ENCODE results near the gene SLFNL1. TPM values are rescaled to one million over a fixed set of nuclear protein-coding genes. Genes with fewer than 3 reads are reported as not detected.

SLFNL1 gene
- total and polyA plus RNA-seq, 9 donors = 0.05 to 1.2 (median 0.62) TPM

GRCh38 chr1:41005876-41006275 is 15.6 kb downstream of the SLFNL1 start:
- no peak overlapping the region for H3K4me3 ChIP-seq
- no peak overlapping the region for H3K27ac ChIP-seq
- H3K27me3 ChIP-seq = no peaks in the 10 kb centered on the region
- H3K4me1 ChIP-seq (ENCODE audit: insufficient read depth) = peaks cover 4% of the 10 kb centered on the region
- intact Hi-C loops (cut with DNase I) = no loop called here
- TF ChIP-seq POLR2A (IDR thresholded peaks at IDR 0.05) (no peak), EP300 (IDR thresholded peaks at IDR 0.05) (no peak), CTCF (IDR thresholded peaks at IDR 0.05) (no peak)
- H3K36me3 ChIP-seq = no peaks in the 10 kb centered on the region
- DNase-seq = no peak
- no peaks in the 10 kb centered on the region for H3K9me3 ChIP-seq
- 69 to 75% (median 75%) methylated on average over 5 of the region's 5 CpGs for WGBS, 3 donors

DNA sequence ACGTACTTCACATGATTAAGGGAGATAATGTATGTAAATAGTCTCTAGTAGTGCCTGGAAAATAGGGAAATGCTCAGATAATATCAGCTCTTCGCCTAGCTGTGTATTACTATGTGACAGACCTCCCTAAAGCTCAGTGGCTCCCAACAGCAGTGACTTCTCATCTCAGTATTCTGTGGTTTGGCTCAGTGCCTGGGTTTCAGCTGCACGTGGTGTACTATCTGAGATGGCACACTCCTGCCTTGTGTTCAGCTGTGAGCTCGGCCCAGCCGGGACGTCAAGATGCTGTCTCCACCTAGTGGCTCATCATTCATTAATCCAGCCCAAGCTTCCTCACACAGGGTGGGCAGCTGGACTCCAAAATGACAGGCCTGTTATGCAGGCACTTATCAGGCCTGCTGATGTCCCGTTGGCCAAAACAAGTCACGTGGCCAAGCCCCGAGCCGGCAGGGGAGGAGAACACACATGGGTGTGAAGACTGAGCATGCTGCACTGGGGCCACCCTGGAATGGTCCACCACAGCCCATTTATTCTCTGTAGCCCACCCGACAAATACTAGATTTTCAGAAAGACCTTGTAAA is 17.8 kb downstream of the SLFNL1 start:
- intact Hi-C loops (cut with DNase I) = loop anchor here in 1 of 4 donors (5.0 kb wide), 1 partner anchor 151 kb away; no protein-coding TSS in a partner anchor
- no peaks in the 10 kb centered on the region for H3K27me3 ChIP-seq
- H3K4me1 ChIP-seq (ENCODE audit: insufficient read depth) = peaks cover 4% of the 10 kb centered on the region
- H3K27ac ChIP-seq = peak overlapping the region in 1 of 2 donors; percentile 16
- no peaks in the 10 kb centered on the region for H3K9me3 ChIP-seq
- TF ChIP-seq CTCF (IDR thresholded peaks at IDR 0.05) (peak; percentile 38 to 81 (median 73)), POLR2A (IDR thresholded peaks at IDR 0.05) (no peak)
- WGBS, 3 donors = 12 to 13% (median 12%) methylated on average over 11 of the region's 11 CpGs
- no peak overlapping the region for H3K4me3 ChIP-seq
- H3K36me3 ChIP-seq = no peaks in the 10 kb centered on the region
- peak; percentile 90 to 97 (median 94) for DNase-seq

GRCh38 chr1:41003127-41003639 is 18.3 kb downstream of the SLFNL1 start:
- Histone ChIP-seq H3K4me1 (ENCODE audit: insufficient read depth) (peaks cover 4% of the 10 kb centered on the region), H3K9me3 (no peaks in the 10 kb centered on the region), H3K36me3 (no peaks in the 10 kb centered on the region), H3K27me3 (no peaks in the 10 kb centered on the region), H3K27ac (peak overlapping the region in 1 of 2 donors; percentile 16), H3K4me3 (no peak overlapping the region)
- no peak for DNase-seq
- intact Hi-C loops (cut with DNase I) = loop anchor here in 1 of 4 donors (5.0 kb wide), 1 partner anchor 151 kb away; no protein-coding TSS in a partner anchor
- TF ChIP-seq EP300 (IDR thresholded peaks at IDR 0.05) = no peak
- TF ChIP-seq POLR2A (IDR thresholded peaks at IDR 0.05) = no peak
- TF ChIP-seq CTCF (IDR thresholded peaks at IDR 0.05) = no peak
- WGBS, 3 donors = 74 to 80% (median 75%) methylated on average over 9 of the region's 9 CpGs

- H3K27ac ChIP-seq = no peak overlapping the region
- TF ChIP-seq EP300 (IDR thresholded peaks at IDR 0.05) (no peak), CTCF (IDR thresholded peaks at IDR 0.05) (no peak), POLR2A (IDR thresholded peaks at IDR 0.05) (no peak)
- no peaks in the 10 kb centered on the region for H3K36me3 ChIP-seq
- WGBS, 3 donors = 92 to 96% (median 95%) methylated on average over 4 of the region's 4 CpGs
- peaks cover 3% of the 10 kb centered on the region for H3K4me1 ChIP-seq (ENCODE audit: insufficient read depth)
- DNase-seq = no peak
- no peak overlapping the region for H3K4me3 ChIP-seq
- H3K9me3 ChIP-seq = no peaks in the 10 kb centered on the region
- intact Hi-C loops (cut with DNase I) = no loop called here
- H3K27me3 ChIP-seq = no peaks in the 10 kb centered on the region
These were observed 22.9 kb downstream of the SLFNL1 start for GRCh38 chr1:40998668-40999067.
